Neuronal stem cell (in vitro differentiated cells): ENCODE results near the gene RAD9A.
"Not testable (repeated sequence)": the region's sequence is repeated elsewhere in the genome, so short reads cannot be mapped to it uniquely, and the experiment has no call there.

Experiments used
- DNase-seq: peaks from one replicate; pipeline ENCODE4 v3.0.0-alpha.2; 2013; ENCODE audit warnings: low spot score
- H2AFZ ChIP-seq: one replicate; pipeline ENCODE4 v1.6.1; 2013; ENCODE audit warnings: mild to moderate bottlenecking, low read length, inconsistent platforms
- H2AK5ac ChIP-seq: 2 replicates; pipeline ENCODE4 v1.6.1; 2013; ENCODE audit warnings: low read depth, mild to moderate bottlenecking, inconsistent platforms, low read length, moderate library complexity, mixed read lengths
- H2BK120ac ChIP-seq: 2 replicates; pipeline ENCODE4 v1.6.1; 2013; ENCODE audit warnings: low read depth, mild to moderate bottlenecking, inconsistent platforms, low read length, moderate library complexity, mixed read lengths
- H2BK12ac ChIP-seq: one replicate; pipeline ENCODE4 v1.6.1; 2013; ENCODE audit warnings: low read length, inconsistent platforms
- H2BK15ac ChIP-seq: 2 replicates; pipeline ENCODE4 v1.6.1; 2013; ENCODE audit warnings: mild to moderate bottlenecking, low read length, inconsistent platforms, mixed read lengths
- H2BK5ac ChIP-seq: one replicate; pipeline ENCODE4 v1.6.1; 2013; ENCODE audit warnings: inconsistent platforms, mild to moderate bottlenecking, low read length, moderate library complexity
- H3K14ac ChIP-seq: one replicate; pipeline ENCODE4 v1.6.1; 2013; ENCODE audit warnings: low read length, inconsistent platforms
- H3K18ac ChIP-seq: 2 replicates; pipeline ENCODE4 v1.6.1; 2013; ENCODE audit warnings: low read length, inconsistent platforms
- H3K23ac ChIP-seq: 2 replicates; pipeline ENCODE4 v1.6.1; 2013; ENCODE audit warnings: low read depth, mild to moderate bottlenecking, mixed read lengths, low read length, inconsistent platforms; ENCODE audit not compliant: poor library complexity
- H3K27ac ChIP-seq: replicated peaks from 3 replicates; pipeline ENCODE4 v1.5.1; 2013; ENCODE audit warnings: low read length, inconsistent platforms
- H3K27me3 ChIP-seq, 3 experiments: 2 replicates each; pipeline ENCODE4 v1.6.1; 2013; ENCODE audit warnings: low read length in 3 of 3, mild to moderate bottlenecking in 2 of 3, inconsistent platforms in 1 of 3, low read depth in 1 of 3, mixed read lengths in 1 of 3, moderate library complexity in 1 of 3; ENCODE audit not compliant: control insufficient read depth in 3 of 3, insufficient read depth in 3 of 3
- H3K36me3 ChIP-seq, 2 donors: replicated peaks in 1 of 2; 2 replicates each; pipeline ENCODE4 v1.6.1; 2013; ENCODE audit warnings: low read length in 2 of 2; ENCODE audit not compliant: control insufficient read depth in 2 of 2, insufficient read depth in 2 of 2
- H3K4ac ChIP-seq: 2 replicates; pipeline ENCODE4 v1.6.1; 2013; ENCODE audit warnings: inconsistent platforms, mild to moderate bottlenecking, low read length, moderate library complexity
- H3K4me1 ChIP-seq, 2 donors: 1 replicate in 1 of 2; 2 replicates in 1 of 2; pipeline ENCODE4 v1.6.1; 2013; ENCODE audit warnings: low read length in 2 of 2, low read depth in 1 of 2; ENCODE audit not compliant: control insufficient read depth in 2 of 2, insufficient read depth in 1 of 2
- H3K4me2 ChIP-seq: one replicate; pipeline ENCODE4 v1.6.1; 2013; ENCODE audit warnings: mild to moderate bottlenecking, low read length, inconsistent platforms; ENCODE audit not compliant: insufficient read depth, poor library complexity, severe bottlenecking
- H3K4me3 ChIP-seq, 2 donors: 2 replicates each; pipeline ENCODE4 v1.5.1; 2013; ENCODE audit warnings: low read length in 2 of 2, mild to moderate bottlenecking in 2 of 2, inconsistent platforms in 1 of 2, moderate library complexity in 1 of 2
- H3K79me1 ChIP-seq: one replicate; pipeline ENCODE4 v1.6.1; 2013; ENCODE audit warnings: low read depth, mild to moderate bottlenecking, inconsistent platforms, low read length, moderate library complexity
- H3K9ac ChIP-seq: one replicate; pipeline ENCODE4 v1.6.1; 2013; ENCODE audit warnings: mild to moderate bottlenecking, low read depth, low read length, inconsistent platforms; ENCODE audit not compliant: poor library complexity
- H3K9me3 ChIP-seq, 2 donors: replicated peaks in 1 of 2; 2 replicates each; pipeline versions ENCODE3 to v1.6.1; 2013; ENCODE audit warnings: low read length in 2 of 2, mild to moderate bottlenecking in 2 of 2, inconsistent platforms in 1 of 2, low read depth in 1 of 2, mixed read lengths in 1 of 2, moderate library complexity in 1 of 2; ENCODE audit not compliant: control insufficient read depth in 2 of 2, insufficient read depth in 1 of 2
- H4K8ac ChIP-seq: one replicate; pipeline ENCODE4 v1.6.1; 2013; ENCODE audit warnings: low read depth, mild to moderate bottlenecking, inconsistent platforms, low read length, moderate library complexity
- H4K91ac ChIP-seq: one replicate; pipeline ENCODE4 v1.6.1; 2013; ENCODE audit warnings: low read length, low read depth, mild to moderate bottlenecking, inconsistent platforms; ENCODE audit not compliant: poor library complexity
- WGBS, 2 donors: extraction: QIAGEN DNeasy Blood & Tissue Kit; methylation state at CpG; one replicate each; pipeline ENCODE4 v1.1.7; 2013; ENCODE audit warnings: missing lambda C conversion rate in 2 of 2, mixed read lengths in 1 of 2; ENCODE audit not compliant: insufficient read length in 2 of 2, insufficient replicate concordance in 1 of 2; ENCODE audit errors: extremely low coverage in 2 of 2; 5-methylcytosine and 5-hydroxymethylcytosine counted together

Gene RAD9A

DNA sequence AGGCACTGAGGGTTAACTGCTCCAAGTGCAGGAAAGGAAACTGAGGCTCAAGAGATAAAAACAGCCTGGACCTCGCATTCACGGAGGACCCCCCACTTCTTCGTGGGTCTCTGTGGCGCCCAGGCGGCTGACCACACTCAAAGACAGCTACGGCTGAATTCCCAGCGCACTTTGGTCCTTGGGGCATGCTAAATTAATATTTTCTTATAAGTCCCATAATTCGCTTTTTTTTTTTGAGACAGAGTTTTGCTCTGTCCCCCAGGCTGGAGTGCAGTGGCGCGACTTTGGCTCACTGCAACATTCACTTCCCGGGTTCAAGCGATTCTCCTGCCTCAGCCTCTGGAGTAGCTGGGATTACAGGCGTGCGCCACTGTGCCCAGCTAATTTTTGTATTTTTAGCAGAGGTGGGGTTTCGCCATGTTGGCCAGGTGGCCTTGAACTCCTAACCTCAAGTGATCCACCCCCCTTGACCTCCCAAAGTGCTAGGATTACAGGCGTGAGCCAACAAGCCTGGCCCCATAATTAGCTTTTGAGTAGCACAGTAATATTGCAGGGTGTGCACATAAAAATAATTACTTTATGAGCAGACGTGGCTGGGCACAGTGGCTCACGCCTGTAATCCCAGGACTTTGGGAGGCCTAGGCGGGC lies 10.5 kb downstream of the RAD9A start:
- H3K14ac ChIP-seq, H3K23ac ChIP-seq, H4K91ac ChIP-seq, H4K8ac ChIP-seq, H2BK12ac ChIP-seq, H2BK5ac ChIP-seq, H3K27me3 ChIP-seq, DNase-seq, H3K9me3 ChIP-seq, H2BK120ac ChIP-seq, H3K4ac ChIP-seq: not testable (repeated sequence)
- H3K4me2 ChIP-seq, result peak overlapping the region; percentile 48
- H3K9ac ChIP-seq, result peak overlapping the region; percentile 50
- peak overlapping the region; percentile 86 for H2AFZ ChIP-seq
- peak overlapping the region; percentile 93 for H2AK5ac ChIP-seq
- H2BK15ac ChIP-seq, result peak overlapping the region; percentile 96
- peak overlapping the region; percentile 81 for H3K18ac ChIP-seq
- WGBS, 2 donors, result no CpG with 5 or more reads among the region's 19 CpGs
- H3K27ac ChIP-seq, result peak overlapping the region; percentile 58
- peak overlapping the region; percentile 37 for H3K4me3 ChIP-seq
- H3K4me1 ChIP-seq, result peaks cover 10 to 31% of the 10 kb centered on the region in 2 donors
- peaks cover 28 to 34% of the 10 kb centered on the region in 2 donors for H3K36me3 ChIP-seq
- peaks cover 14% of the 10 kb centered on the region for H3K79me1 ChIP-seq

DNA sequence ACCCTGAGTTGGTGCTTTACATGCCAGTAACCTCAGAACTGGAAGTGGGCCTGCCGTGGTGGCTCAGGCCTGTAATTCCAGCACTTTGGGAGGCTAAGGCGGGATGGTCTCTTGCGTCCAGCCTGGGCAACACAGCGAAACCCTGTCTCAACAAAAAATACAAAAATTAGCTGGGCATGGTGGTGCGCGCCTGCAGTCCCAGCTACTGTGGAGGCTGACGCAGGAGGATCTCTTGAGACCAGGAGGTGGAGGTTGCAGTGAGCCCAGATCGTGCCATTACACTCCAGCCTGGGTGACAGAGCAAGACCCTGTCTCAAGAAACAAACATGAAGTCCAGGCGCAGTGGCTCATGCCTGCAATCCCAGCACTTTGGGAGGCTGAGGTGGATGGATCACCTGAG lies 11.3 kb downstream of the RAD9A start:
- H2AK5ac ChIP-seq, result peak overlapping the region; percentile 40
- not testable (repeated sequence) for H3K9ac ChIP-seq, H3K27me3 ChIP-seq, H3K9me3 ChIP-seq, H2BK12ac ChIP-seq, H3K27ac ChIP-seq, H3K4ac ChIP-seq, H2BK120ac ChIP-seq, H2BK5ac ChIP-seq, H3K23ac ChIP-seq, H3K4me3 ChIP-seq, H4K91ac ChIP-seq, H3K14ac ChIP-seq, H3K4me2 ChIP-seq, H2BK15ac ChIP-seq, DNase-seq, H3K18ac ChIP-seq, H4K8ac ChIP-seq
- no CpG with 5 or more reads among the region's 9 CpGs for WGBS, 2 donors
- peaks cover 10 to 31% of the 10 kb centered on the region in 2 donors for H3K4me1 ChIP-seq
- H2AFZ ChIP-seq, result peak overlapping the region; percentile 77
- peaks cover 14% of the 10 kb centered on the region for H3K79me1 ChIP-seq
- peaks cover 21 to 27% of the 10 kb centered on the region in 2 donors for H3K36me3 ChIP-seq

DNA sequence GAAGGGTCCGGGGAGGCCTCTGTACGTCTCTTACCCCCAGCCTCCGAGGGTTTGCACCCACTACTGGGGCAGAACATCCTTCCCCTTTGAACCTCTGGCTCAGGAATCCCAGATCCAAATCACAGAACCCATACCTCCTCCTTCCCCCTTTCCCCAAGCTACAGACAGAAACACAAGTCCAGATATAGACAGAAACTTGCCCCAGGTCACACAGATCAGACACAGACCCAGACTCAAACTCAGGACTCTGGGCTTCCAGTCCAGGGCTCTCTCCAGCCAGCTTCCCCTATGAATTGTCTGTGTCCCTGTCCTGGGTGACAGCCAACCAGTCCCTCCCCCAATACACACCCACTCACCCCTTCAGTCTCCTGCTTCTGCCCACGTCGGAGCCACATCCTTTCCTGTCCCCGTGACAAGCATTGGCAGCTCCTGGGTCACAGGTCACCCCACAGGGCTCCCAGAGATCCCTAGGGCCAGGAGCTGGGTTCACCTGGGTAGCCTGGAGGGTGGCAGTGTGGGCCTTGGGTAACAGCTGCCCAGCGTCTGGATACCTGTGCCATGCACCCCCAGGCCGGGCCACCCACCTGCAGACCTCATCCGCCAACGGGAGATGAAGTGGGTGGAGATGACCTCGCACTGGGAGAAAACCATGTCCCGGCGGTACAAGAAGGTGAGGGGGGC lies 12.9 kb downstream of the RAD9A start:
- no peak overlapping the region for H3K23ac ChIP-seq
- no peak overlapping the region for H3K4me2 ChIP-seq
- H4K8ac ChIP-seq, result no peak overlapping the region
- peak overlapping the region; percentile 82 for H3K14ac ChIP-seq
- no peak overlapping the region for H2BK120ac ChIP-seq
- H2AK5ac ChIP-seq, result peak overlapping the region; percentile 95
- H3K4ac ChIP-seq, result no peak overlapping the region
- H3K36me3 ChIP-seq, result peaks cover 6 to 11% of the 10 kb centered on the region in 2 donors
- H3K9ac ChIP-seq, result no peak overlapping the region
- H3K4me3 ChIP-seq, result no peak overlapping the region
- H2BK5ac ChIP-seq, result peak overlapping the region; percentile 53
- no CpG with 5 or more reads among the region's 13 CpGs for WGBS, 2 donors
- H2BK15ac ChIP-seq, result no peak overlapping the region
- no peak for DNase-seq
- peak overlapping the region; percentile 14 for H2BK12ac ChIP-seq
- peak overlapping the region; percentile 76 for H3K18ac ChIP-seq
- H3K27ac ChIP-seq, result no peak overlapping the region
- H4K91ac ChIP-seq, result no peak overlapping the region
- peaks cover 11% of the 10 kb centered on the region for H3K79me1 ChIP-seq
- no peaks in the 10 kb centered on the region for H3K27me3 ChIP-seq
- peaks cover 10 to 31% of the 10 kb centered on the region in 2 donors for H3K4me1 ChIP-seq
- peak overlapping the region; percentile 77 for H2AFZ ChIP-seq
- no peaks in the 10 kb centered on the region for H3K9me3 ChIP-seq

DNA sequence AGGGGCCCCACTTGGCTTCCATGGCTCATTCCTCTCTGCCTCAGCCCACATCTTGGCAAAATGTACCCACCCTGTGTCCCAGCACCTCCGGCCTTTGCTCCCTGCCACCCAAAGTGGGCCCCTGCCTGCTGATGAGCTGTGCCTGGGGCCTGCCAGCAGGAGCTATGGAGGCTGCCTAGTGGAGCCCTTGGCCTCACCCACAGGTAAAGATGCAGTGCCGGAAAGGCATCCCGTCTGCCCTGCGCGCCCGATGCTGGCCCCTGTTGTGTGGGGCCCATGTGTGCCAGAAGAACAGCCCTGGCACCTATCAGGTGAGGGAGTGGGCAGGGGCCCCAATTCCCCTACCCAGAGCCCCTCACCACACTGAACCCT lies 13.4 kb downstream of the RAD9A start:
- H3K36me3 ChIP-seq, result peaks cover 6 to 7% of the 10 kb centered on the region in 2 donors
- peak overlapping the region; percentile 28 for H2BK15ac ChIP-seq
- H3K4ac ChIP-seq, result no peak overlapping the region
- H3K4me2 ChIP-seq, result no peak overlapping the region
- no peaks in the 10 kb centered on the region for H3K27me3 ChIP-seq
- H3K23ac ChIP-seq, result no peak overlapping the region
- H3K9ac ChIP-seq, result no peak overlapping the region
- no peaks in the 10 kb centered on the region for H3K9me3 ChIP-seq
- H2BK12ac ChIP-seq, result no peak overlapping the region
- H3K4me1 ChIP-seq, result peaks cover 10 to 30% of the 10 kb centered on the region in 2 donors
- H4K8ac ChIP-seq, result no peak overlapping the region
- H2BK5ac ChIP-seq, result no peak overlapping the region
- H2AFZ ChIP-seq, result no peak overlapping the region
- H2AK5ac ChIP-seq, result peak overlapping the region; percentile 30
- H3K4me3 ChIP-seq, result no peak overlapping the region
- no peak overlapping the region for H3K18ac ChIP-seq
- no CpG with 5 or more reads among the region's 6 CpGs for WGBS, 2 donors
- H3K14ac ChIP-seq, result no peak overlapping the region
- H3K79me1 ChIP-seq, result peaks cover 10% of the 10 kb centered on the region
- H4K91ac ChIP-seq, result no peak overlapping the region
- no peak overlapping the region for H3K27ac ChIP-seq
- no peak overlapping the region for H2BK120ac ChIP-seq
- no peak for DNase-seq
